H1 (cell line): ENCODE data around the gene TSGA10IP. TPM values are rescaled to one million over a fixed set of nuclear protein-coding genes. Genes with fewer than 3 reads are reported as not detected.

Source experiments
- FOSL1 ChIP-seq: IDR thresholded peaks from 2 replicates; pipeline ENCODE4 v1.6.1; 2011; ENCODE audit warnings: mild to moderate bottlenecking, low read depth, low read length, moderate library complexity; ENCODE audit not compliant: insufficient read depth
- TCF12 ChIP-seq: IDR thresholded peaks from 2 replicates; pipeline ENCODE4 v1.6.1; 2011; ENCODE audit warnings: low read depth, mild to moderate bottlenecking, low read length
- polyA plus RNA-seq, 7 experiments: library from polyadenylated mRNA; depleted of rRNA in 3 of 7; stranded (reverse) in 5 of 7; unstranded in 2 of 7; fragments of >200 nt in 5 of 7; fragments of 200-250 nt in 2 of 7; gene quantifications; 1 replicate in 5 of 7; 2 replicates in 1 of 7; 4 replicates in 1 of 7; pipeline versions ENCODE4 v1.2.1 to v1.2.3, GENCODE V29; 2011 to 2013; ENCODE audit warnings: missing spikeins in 2 of 7, mixed read lengths in 2 of 7
- total RNA-seq: library from RNA; stranded (reverse); fragmentation: NEBNext Ultra II Directional; extraction: Animal tissue kit (Norgen Biotek cat#: 25700); gene quantifications from 2 replicates; pipeline ENCODE4 v1.2.1, GENCODE V29; 2021
- TF ChIP-seq, protein P1 (sequence below), 3 experiments: IDR thresholded peaks; 1 replicate in 2 of 3; 2 replicates in 1 of 3; pipeline versions ENCODE4 v1.5.1 to v1.6.1; 2011; ENCODE audit warnings: low read length in 3 of 3, mild to moderate bottlenecking in 3 of 3, inconsistent platforms in 2 of 3, low read depth in 1 of 3, moderate library complexity in 1 of 3; ENCODE audit not compliant: insufficient read depth in 1 of 3; ENCODE audit errors: control extremely low read depth in 1 of 3

TSGA10IP gene
- total and polyA plus RNA-seq, 2 of the 8 experiments (the other 6 are each of a cell fraction or from before 2014, with no cell fraction given): 1.9 to 6.0 TPM

DNA sequence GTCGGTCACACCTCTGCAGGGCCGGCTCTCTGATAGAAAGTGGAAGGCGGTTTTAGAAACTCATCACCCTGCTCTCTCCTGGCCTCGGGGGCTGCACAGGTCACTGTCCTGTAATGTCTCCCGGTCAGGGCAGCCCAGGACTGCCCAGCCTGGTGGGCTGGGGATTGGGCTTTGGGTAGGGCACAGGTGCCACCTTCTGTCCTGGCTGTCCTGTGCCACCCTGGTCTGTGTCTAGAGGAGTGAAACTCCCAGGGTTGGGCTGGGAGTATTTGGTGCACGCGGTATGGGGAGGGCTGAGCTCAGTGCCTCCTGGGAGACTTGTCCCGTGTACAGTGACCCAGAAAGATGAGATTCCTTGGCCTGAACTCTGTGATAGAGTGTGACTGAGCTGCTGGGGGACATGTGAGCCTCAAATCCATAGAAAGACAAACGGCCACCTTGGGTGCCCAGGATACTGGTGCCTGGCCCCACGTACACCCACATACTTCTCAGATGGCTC lies 34.0 kb downstream of the TSGA10IP start (continued):
- TF ChIP-seq FOSL1 (no peak), TCF12 (no peak)
- TF ChIP-seq, protein P1, sequence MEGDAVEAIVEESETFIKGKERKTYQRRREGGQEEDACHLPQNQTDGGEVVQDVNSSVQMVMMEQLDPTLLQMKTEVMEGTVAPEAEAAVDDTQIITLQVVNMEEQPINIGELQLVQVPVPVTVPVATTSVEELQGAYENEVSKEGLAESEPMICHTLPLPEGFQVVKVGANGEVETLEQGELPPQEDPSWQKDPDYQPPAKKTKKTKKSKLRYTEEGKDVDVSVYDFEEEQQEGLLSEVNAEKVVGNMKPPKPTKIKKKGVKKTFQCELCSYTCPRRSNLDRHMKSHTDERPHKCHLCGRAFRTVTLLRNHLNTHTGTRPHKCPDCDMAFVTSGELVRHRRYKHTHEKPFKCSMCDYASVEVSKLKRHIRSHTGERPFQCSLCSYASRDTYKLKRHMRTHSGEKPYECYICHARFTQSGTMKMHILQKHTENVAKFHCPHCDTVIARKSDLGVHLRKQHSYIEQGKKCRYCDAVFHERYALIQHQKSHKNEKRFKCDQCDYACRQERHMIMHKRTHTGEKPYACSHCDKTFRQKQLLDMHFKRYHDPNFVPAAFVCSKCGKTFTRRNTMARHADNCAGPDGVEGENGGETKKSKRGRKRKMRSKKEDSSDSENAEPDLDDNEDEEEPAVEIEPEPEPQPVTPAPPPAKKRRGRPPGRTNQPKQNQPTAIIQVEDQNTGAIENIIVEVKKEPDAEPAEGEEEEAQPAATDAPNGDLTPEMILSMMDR (IDR thresholded peaks at IDR 0.05; ENCODE audit: control extremely low read depth in 1 of 3, insufficient read depth in 1 of 3, low read depth in 1 of 3, low read length in 3 of 3): no peak
